SK-N-SH treated with all-trans-retinoic acid at 6 μM for 48 hours (cell line): ENCODE data around the gene LUZP1.

Experiments used
- BACH2 ChIP-seq: fragments of 250-450 bp; sonication (Bioruptor Pico); IDR thresholded peaks from 2 replicates; pipeline ENCODE4 v1.9.0; 2021; ENCODE audit warnings: mild to moderate bottlenecking, borderline replicate concordance
- CSDC2 ChIP-seq: fragments of 250-450 bp; sonication (Bioruptor Pico); IDR thresholded peaks from 2 replicates; pipeline ENCODE4 v1.5.0; 2020; ENCODE audit warnings: mild to moderate bottlenecking, moderate library complexity
- GLIS3 ChIP-seq: fragments of 250-450 bp; sonication (Bioruptor Pico); IDR thresholded peaks from 2 replicates; pipeline ENCODE4 v1.5.0; 2020; ENCODE audit warnings: mild to moderate bottlenecking, moderate library complexity
- PATZ1 ChIP-seq: fragments of 250-450 bp; sonication (Bioruptor Pico); IDR thresholded peaks from 2 replicates; pipeline ENCODE4 v1.8.0; 2020; ENCODE audit warnings: mild to moderate bottlenecking, moderate library complexity, borderline replicate concordance
- SNAI2 ChIP-seq: fragments of 250-450 bp; sonication (Bioruptor Pico); IDR thresholded peaks from 2 replicates; pipeline ENCODE4 v1.5.0; 2020; ENCODE audit warnings: mild to moderate bottlenecking, moderate library complexity
- TSHZ2 ChIP-seq: fragments of 250-450 bp; sonication (Bioruptor Pico); IDR thresholded peaks from 2 replicates; pipeline ENCODE4 v1.5.0; 2020; ENCODE audit warnings: mild to moderate bottlenecking, moderate library complexity
- TF ChIP-seq, protein P1 (sequence below): fragments of 250-450 bp; sonication (Bioruptor Pico); IDR thresholded peaks from 2 replicates; pipeline ENCODE4 v1.5.1; 2020; ENCODE audit warnings: low read depth, mild to moderate bottlenecking, moderate library complexity

- TF ChIP-seq TSHZ2 (CRISPR knock-in tag): no peak
- TF ChIP-seq SNAI2 (CRISPR knock-in tag): no peak
- no peak for TF ChIP-seq GLIS3
- TF ChIP-seq BACH2 (CRISPR knock-in tag): no peak
- TF ChIP-seq, protein P1, sequence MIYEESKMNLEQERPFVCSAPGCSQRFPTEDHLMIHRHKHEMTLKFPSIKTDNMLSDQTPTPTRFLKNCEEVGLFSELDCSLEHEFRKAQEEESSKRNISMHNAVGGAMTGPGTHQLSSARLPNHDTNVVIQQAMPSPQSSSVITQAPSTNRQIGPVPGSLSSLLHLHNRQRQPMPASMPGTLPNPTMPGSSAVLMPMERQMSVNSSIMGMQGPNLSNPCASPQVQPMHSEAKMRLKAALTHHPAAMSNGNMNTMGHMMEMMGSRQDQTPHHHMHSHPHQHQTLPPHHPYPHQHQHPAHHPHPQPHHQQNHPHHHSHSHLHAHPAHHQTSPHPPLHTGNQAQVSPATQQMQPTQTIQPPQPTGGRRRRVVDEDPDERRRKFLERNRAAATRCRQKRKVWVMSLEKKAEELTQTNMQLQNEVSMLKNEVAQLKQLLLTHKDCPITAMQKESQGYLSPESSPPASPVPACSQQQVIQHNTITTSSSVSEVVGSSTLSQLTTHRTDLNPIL (CRISPR knock-in tag): no peak
- no peak for TF ChIP-seq PATZ1
- TF ChIP-seq CSDC2: no peak
Observed at GRCh38 chr1:23135268-23135667, 33.4 kb downstream of the LUZP1 start.
